ENCODE results near the gene VEGFC.

Gene VEGFC

GRCh38 chr4:176758731-176759130 is 34.0 kb downstream of the VEGFC start:
- Histone ChIP-seq H3K9me3 (replicated peaks; ENCODE audit: low read length) (no peaks in the 10 kb centered on the region), H3K36me3 (ENCODE audit: insufficient read depth, low read length) (peaks cover 21% of the 10 kb centered on the region), H3K9ac (ENCODE audit: low read depth, low read length) (no peak overlapping the region), H3K27me3 (ENCODE audit: control insufficient read depth, insufficient read depth, low read length) (no peaks in the 10 kb centered on the region), H3K4me2 (ENCODE audit: low read length) (no peak overlapping the region), H3K4me3 (ENCODE audit: low read length) (no peak overlapping the region), H3K4me1 (ENCODE audit: control insufficient read depth, insufficient read depth, low read length) (peaks cover 48% of the 10 kb centered on the region)

- H3K4me2 ChIP-seq (ENCODE audit: low read length), result no peak overlapping the region
- no peak overlapping the region for H3K4me3 ChIP-seq (ENCODE audit: low read length)
- no peak overlapping the region for H3K9ac ChIP-seq (ENCODE audit: low read depth, low read length)
- H3K9me3 ChIP-seq (replicated peaks; ENCODE audit: low read length), result no peaks in the 10 kb centered on the region
- H3K27me3 ChIP-seq (ENCODE audit: control insufficient read depth, insufficient read depth, low read length), result no peaks in the 10 kb centered on the region
- peaks cover 51% of the 10 kb centered on the region for H3K4me1 ChIP-seq (ENCODE audit: control insufficient read depth, insufficient read depth, low read length)
- H3K36me3 ChIP-seq (ENCODE audit: insufficient read depth, low read length), result peaks cover 21% of the 10 kb centered on the region
Measured at GRCh38 chr4:176758323-176758722, 34.4 kb downstream of the VEGFC start.

- Histone ChIP-seq H3K27me3 (ENCODE audit: control insufficient read depth, insufficient read depth, low read length) (no peaks in the 10 kb centered on the region), H3K9me3 (replicated peaks; ENCODE audit: low read length) (no peaks in the 10 kb centered on the region), H3K4me1 (ENCODE audit: control insufficient read depth, insufficient read depth, low read length) (peaks cover 61% of the 10 kb centered on the region), H3K9ac (ENCODE audit: low read depth, low read length) (no peak overlapping the region), H3K4me3 (ENCODE audit: low read length) (no peak overlapping the region), H3K36me3 (ENCODE audit: insufficient read depth, low read length) (peaks cover 20% of the 10 kb centered on the region), H3K4me2 (ENCODE audit: low read length) (no peak overlapping the region)
Measured at GRCh38 chr4:176755613-176756012, 37.1 kb downstream of the VEGFC start.

- Histone ChIP-seq H3K27me3 (ENCODE audit: control insufficient read depth, insufficient read depth, low read length) (no peaks in the 10 kb centered on the region), H3K9me3 (replicated peaks; ENCODE audit: low read length) (no peaks in the 10 kb centered on the region), H3K4me1 (ENCODE audit: control insufficient read depth, insufficient read depth, low read length) (peaks cover 63% of the 10 kb centered on the region), H3K9ac (ENCODE audit: low read depth, low read length) (no peak overlapping the region), H3K36me3 (ENCODE audit: insufficient read depth, low read length) (peaks cover 20% of the 10 kb centered on the region), H3K4me3 (ENCODE audit: low read length) (no peak overlapping the region), H3K4me2 (ENCODE audit: low read length) (no peak overlapping the region)
Measured at GRCh38 chr4:176755001-176755400, 37.7 kb downstream of the VEGFC start.

- Histone ChIP-seq H3K4me2 (ENCODE audit: low read length) (peak overlapping the region; percentile 47), H3K4me3 (ENCODE audit: low read length) (no peak overlapping the region), H3K27me3 (ENCODE audit: control insufficient read depth, insufficient read depth, low read length) (no peaks in the 10 kb centered on the region), H3K9ac (ENCODE audit: low read depth, low read length) (no peak overlapping the region), H3K4me1 (ENCODE audit: control insufficient read depth, insufficient read depth, low read length) (peaks cover 62% of the 10 kb centered on the region), H3K36me3 (ENCODE audit: insufficient read depth, low read length) (peaks cover 19% of the 10 kb centered on the region), H3K9me3 (replicated peaks; ENCODE audit: low read length) (no peaks in the 10 kb centered on the region)
Measured at GRCh38 chr4:176753049-176753448, 39.7 kb downstream of the VEGFC start.

GRCh38 chr4:176752191-176752749 is 40.5 kb downstream of the VEGFC start:
- Histone ChIP-seq H3K27me3 (ENCODE audit: control insufficient read depth, insufficient read depth, low read length) (no peaks in the 10 kb centered on the region), H3K9me3 (replicated peaks; ENCODE audit: low read length) (no peaks in the 10 kb centered on the region), H3K4me1 (ENCODE audit: control insufficient read depth, insufficient read depth, low read length) (peaks cover 64% of the 10 kb centered on the region), H3K4me3 (ENCODE audit: low read length) (no peak overlapping the region), H3K9ac (ENCODE audit: low read depth, low read length) (no peak overlapping the region), H3K4me2 (ENCODE audit: low read length) (peak overlapping the region; percentile 47), H3K36me3 (ENCODE audit: insufficient read depth, low read length) (peaks cover 19% of the 10 kb centered on the region)

- H3K4me1 ChIP-seq (ENCODE audit: control insufficient read depth, insufficient read depth, low read length), result peaks cover 67% of the 10 kb centered on the region
- H3K9ac ChIP-seq (ENCODE audit: low read depth, low read length), result no peak overlapping the region
- H3K27me3 ChIP-seq (ENCODE audit: control insufficient read depth, insufficient read depth, low read length), result no peaks in the 10 kb centered on the region
- H3K9me3 ChIP-seq (replicated peaks; ENCODE audit: low read length), result no peaks in the 10 kb centered on the region
- H3K4me2 ChIP-seq (ENCODE audit: low read length), result no peak overlapping the region
- H3K36me3 ChIP-seq (ENCODE audit: insufficient read depth, low read length), result peaks cover 19% of the 10 kb centered on the region
- no peak overlapping the region for H3K4me3 ChIP-seq (ENCODE audit: low read length)
Measured at GRCh38 chr4:176751061-176751460, 41.7 kb downstream of the VEGFC start.

GRCh38 chr4:176746846-176747245 is 45.9 kb downstream of the VEGFC start:
- H3K27me3 ChIP-seq (ENCODE audit: control insufficient read depth, insufficient read depth, low read length), result no peaks in the 10 kb centered on the region
- no peaks in the 10 kb centered on the region for H3K9me3 ChIP-seq (replicated peaks; ENCODE audit: low read length)
- H3K9ac ChIP-seq (ENCODE audit: low read depth, low read length), result no peak overlapping the region
- no peak overlapping the region for H3K4me2 ChIP-seq (ENCODE audit: low read length)
- peaks cover 66% of the 10 kb centered on the region for H3K4me1 ChIP-seq (ENCODE audit: control insufficient read depth, insufficient read depth, low read length)
- peaks cover 11% of the 10 kb centered on the region for H3K36me3 ChIP-seq (ENCODE audit: insufficient read depth, low read length)
- no peak overlapping the region for H3K4me3 ChIP-seq (ENCODE audit: low read length)

- Histone ChIP-seq H3K4me2 (ENCODE audit: low read length) (no peak overlapping the region), H3K9me3 (replicated peaks; ENCODE audit: low read length) (no peaks in the 10 kb centered on the region)
Measured at GRCh38 chr4:176745902-176746301, 46.8 kb downstream of the VEGFC start.

GRCh38 chr4:176744091-176744490 is 48.6 kb downstream of the VEGFC start:
- H3K4me2 ChIP-seq (ENCODE audit: low read length), result no peak overlapping the region
- H3K4me1 ChIP-seq (ENCODE audit: control insufficient read depth, insufficient read depth, low read length), result peaks cover 57% of the 10 kb centered on the region
- H3K9ac ChIP-seq (ENCODE audit: low read depth, low read length), result no peak overlapping the region
- peaks cover 12% of the 10 kb centered on the region for H3K36me3 ChIP-seq (ENCODE audit: insufficient read depth, low read length)
- no peaks in the 10 kb centered on the region for H3K9me3 ChIP-seq (replicated peaks; ENCODE audit: low read length)
- no peaks in the 10 kb centered on the region for H3K27me3 ChIP-seq (ENCODE audit: control insufficient read depth, insufficient read depth, low read length)
- no peak overlapping the region for H3K4me3 ChIP-seq (ENCODE audit: low read length)

More at GRCh38 chr4:176745902-176746301, 46.8 kb downstream of the VEGFC start:
- Histone ChIP-seq H3K27me3 (ENCODE audit: control insufficient read depth, insufficient read depth, low read length) (no peaks in the 10 kb centered on the region), H3K9ac (ENCODE audit: low read depth, low read length) (no peak overlapping the region), H3K36me3 (ENCODE audit: insufficient read depth, low read length) (peaks cover 12% of the 10 kb centered on the region), H3K4me1 (ENCODE audit: control insufficient read depth, insufficient read depth, low read length) (peaks cover 66% of the 10 kb centered on the region), H3K4me3 (ENCODE audit: low read length) (no peak overlapping the region)

GRCh38 chr4:176742211-176742610 is 50.5 kb downstream of the VEGFC start:
- H3K4me3 ChIP-seq (ENCODE audit: low read length), result no peak overlapping the region

GRCh38 chr4:176741253-176741652 is 51.5 kb downstream of the VEGFC start:
- Histone ChIP-seq H3K4me3 (ENCODE audit: low read length) (no peak overlapping the region), H3K4me1 (ENCODE audit: control insufficient read depth, insufficient read depth, low read length) (peaks cover 44% of the 10 kb centered on the region), H3K27me3 (ENCODE audit: control insufficient read depth, insufficient read depth, low read length) (no peaks in the 10 kb centered on the region), H3K9me3 (replicated peaks; ENCODE audit: low read length) (no peaks in the 10 kb centered on the region), H3K36me3 (ENCODE audit: insufficient read depth, low read length) (peaks cover 9% of the 10 kb centered on the region), H3K9ac (ENCODE audit: low read depth, low read length) (no peak overlapping the region), H3K4me2 (ENCODE audit: low read length) (no peak overlapping the region)

More at GRCh38 chr4:176742211-176742610, 50.5 kb downstream of the VEGFC start:
- no peak overlapping the region for H3K4me2 ChIP-seq (ENCODE audit: low read length)
- peaks cover 9% of the 10 kb centered on the region for H3K36me3 ChIP-seq (ENCODE audit: insufficient read depth, low read length)
- H3K9ac ChIP-seq (ENCODE audit: low read depth, low read length), result no peak overlapping the region
- peaks cover 48% of the 10 kb centered on the region for H3K4me1 ChIP-seq (ENCODE audit: control insufficient read depth, insufficient read depth, low read length)
- no peaks in the 10 kb centered on the region for H3K9me3 ChIP-seq (replicated peaks; ENCODE audit: low read length)
- H3K27me3 ChIP-seq (ENCODE audit: control insufficient read depth, insufficient read depth, low read length), result no peaks in the 10 kb centered on the region
